GM12878 (cell line): ENCODE results near the gene RNASE7. TPM values are rescaled to one million over a fixed set of nuclear protein-coding genes. Genes with fewer than 3 reads are reported as not detected.

Experiments used
- ATAC-seq: fragments of 200-7000 bp; cut with Tn5 transposase; 3 replicates; pipeline ENCODE4 v1.9.1; 2020; ENCODE audit warnings: mild to moderate bottlenecking, moderate library complexity
- BruUV-seq: library from RNA; stranded (reverse); fragments of 400-500 nt; replicated peaks from 2 replicates; lab custom pipeline; 2021; lab: Mats Ljungman, UMichigan
- CTCF ChIA-PET: fragments of 300-600 bp; sonication (Branson Sonifier 250); formaldehyde crosslinking; extraction: SDS; loops from one replicate; lab custom pipeline; 2021; ENCODE audit warnings: inconsistent platforms; lab: Yijun Ruan, JAX
- POLR2A ChIA-PET: fragments of 350-600 bp; formaldehyde crosslinking; extraction: SDS; loops from one replicate; lab custom pipeline; 2021; ENCODE audit warnings: inconsistent platforms; lab: Charles Lee
- RAD21 ChIA-PET: fragments of 300-600 bp; sonication (Branson Sonifier 250); formaldehyde crosslinking; loops from one replicate; lab custom pipeline; 2023; ENCODE audit warnings: antibody characterized with exemption; ENCODE audit not compliant: unreplicated experiment; lab: Charles Lee
- SMC1A ChIA-PET: fragments of 300-600 bp; sonication (Branson Sonifier 250); formaldehyde crosslinking; loops from one replicate; lab custom pipeline; 2023; ENCODE audit not compliant: unreplicated experiment, uncharacterized antibody; lab: Charles Lee
- DNase-seq: peaks from one replicate; pipeline ENCODE4 v3.0.0-alpha.2; 2011; ENCODE audit warnings: low read depth, low spot score
- FAIRE-seq: peaks from 3 replicates; lab custom pipeline; 2011; peaks lifted over from hg19 to GRCh38; lab: Jason Lieb, UNC
- H2AFZ ChIP-seq: 2 replicates; pipeline ENCODE4 v1.6.0; 2011; ENCODE audit warnings: low read depth, low read length, control low read depth; ENCODE audit not compliant: control insufficient read depth
- H3K27ac ChIP-seq: 2 replicates; pipeline ENCODE4 v1.5.1; 2011; ENCODE audit warnings: control low read depth; ENCODE audit not compliant: control insufficient read depth, insufficient read depth
- H3K27me3 ChIP-seq, 2 experiments: replicated peaks in 1 of 2; 2 replicates each; pipeline versions ENCODE4 v1.6.0 to v1.6.1; 2011; ENCODE audit warnings: low read length in 1 of 2; ENCODE audit not compliant: control insufficient read depth in 2 of 2, insufficient read depth in 2 of 2
- H3K36me3 ChIP-seq, 2 experiments: 2 replicates each; pipeline ENCODE4 v1.5.1; 2011; ENCODE audit warnings: low read length in 1 of 2; ENCODE audit not compliant: control insufficient read depth in 2 of 2, insufficient read depth in 2 of 2
- H3K4me1 ChIP-seq: 2 replicates; pipeline ENCODE4 v1.6.1; 2011; ENCODE audit warnings: mild to moderate bottlenecking, low read length, moderate library complexity, mixed read lengths; ENCODE audit not compliant: control insufficient read depth, insufficient read depth
- H3K4me2 ChIP-seq: 2 replicates; pipeline ENCODE4 v1.6.0; 2011; ENCODE audit warnings: control low read depth; ENCODE audit not compliant: control insufficient read depth, insufficient read depth
- H3K4me3 ChIP-seq: fragments of 200-600 bp; sonication (generic); 2 replicates; pipeline ENCODE4 v1.5.1; 2016
- H3K79me2 ChIP-seq: 2 replicates; pipeline ENCODE4 v1.6.0; 2011; ENCODE audit warnings: low read length; ENCODE audit not compliant: control insufficient read depth, insufficient read depth
- H3K9ac ChIP-seq: 2 replicates; pipeline ENCODE4 v1.8.0; 2011; ENCODE audit warnings: low read length, control low read depth, mixed read lengths; ENCODE audit not compliant: control insufficient read depth, insufficient read depth
- H3K9me3 ChIP-seq: replicated peaks from 3 replicates; pipeline ENCODE4 v1.5.1; 2011; ENCODE audit warnings: mild to moderate bottlenecking, low read length; ENCODE audit not compliant: control insufficient read depth, insufficient read depth
- H4K20me1 ChIP-seq: 2 replicates; pipeline ENCODE4 v1.6.0; 2011; ENCODE audit not compliant: control insufficient read depth, insufficient read depth
- ASH2L ChIP-seq: fragments of 300-600, 200-600 bp; sonication (generic); IDR thresholded peaks from 2 replicates; pipeline ENCODE4 v1.6.1; 2017; ENCODE audit warnings: low read depth, mild to moderate bottlenecking, borderline replicate concordance
- ETV6 ChIP-seq, 2 experiments: fragments of 450-650 bp in 1 of 2; IDR thresholded peaks in 1 of 2; conservative IDR thresholded peaks in 1 of 2; 2 replicates each; pipeline ENCODE4 v1.6.1; 2014; ENCODE audit warnings: antibody characterized with exemption in 1 of 2, borderline replicate concordance in 1 of 2, low read depth in 1 of 2, mild to moderate bottlenecking in 1 of 2, moderate library complexity in 1 of 2
- GABPA ChIP-seq: IDR thresholded peaks from 2 replicates; pipeline ENCODE4 v1.6.1; 2014; ENCODE audit warnings: antibody characterized with exemption, low read depth, mild to moderate bottlenecking, inconsistent platforms
- IKZF1 ChIP-seq: fragments of 450-650 bp; conservative IDR thresholded peaks from 2 replicates; pipeline ENCODE4 v1.6.1; 2017; ENCODE audit warnings: antibody characterized with exemption, mild to moderate bottlenecking
- IKZF2 ChIP-seq, 2 experiments: fragments of 450-650 bp; IDR thresholded peaks; 2 replicates each; pipeline ENCODE4 v1.6.1; 2017; ENCODE audit warnings: mild to moderate bottlenecking in 2 of 2, moderate library complexity in 2 of 2
- IRF3 ChIP-seq: fragments of 450-650 bp; IDR thresholded peaks from 2 replicates; pipeline ENCODE4 v1.6.1; 2014; ENCODE audit warnings: mild to moderate bottlenecking
- KAT2A ChIP-seq: conservative IDR thresholded peaks from 2 replicates; pipeline ENCODE4 v1.6.1; 2011; ENCODE audit warnings: low read depth, low read length; ENCODE audit not compliant: control insufficient read depth
- NR2F1 ChIP-seq: fragments of 450-650 bp; conservative IDR thresholded peaks from 2 replicates; pipeline ENCODE4 v1.6.1; 2017; ENCODE audit warnings: mild to moderate bottlenecking
- PAX8 ChIP-seq: fragments of 450-650 bp; IDR thresholded peaks from 2 replicates; pipeline ENCODE4 v1.6.1; 2017; ENCODE audit warnings: mild to moderate bottlenecking, moderate library complexity
- PML ChIP-seq: IDR thresholded peaks from 2 replicates; pipeline ENCODE4 v1.6.1; 2012; ENCODE audit warnings: low read length, inconsistent platforms
- RAD21 ChIP-seq: IDR thresholded peaks from 2 replicates; pipeline ENCODE4 v1.6.1; 2011; ENCODE audit warnings: mild to moderate bottlenecking, low read depth, low read length, moderate library complexity; ENCODE audit not compliant: insufficient read depth
- RAD51 ChIP-seq: fragments of 450-650 bp; IDR thresholded peaks from 2 replicates; pipeline ENCODE4 v1.6.1; 2016; ENCODE audit warnings: moderate library complexity, mild to moderate bottlenecking, inconsistent platforms
- SRF ChIP-seq, 2 experiments: IDR thresholded peaks; 2 replicates each; pipeline ENCODE4 v1.6.1; 2011; ENCODE audit warnings: low read depth in 2 of 2, low read length in 2 of 2, mild to moderate bottlenecking in 1 of 2, moderate library complexity in 1 of 2
- TARDBP ChIP-seq: IDR thresholded peaks from 2 replicates; pipeline ENCODE4 v1.6.1; 2016; ENCODE audit warnings: borderline replicate concordance
- TCF12 ChIP-seq: IDR thresholded peaks from 2 replicates; pipeline ENCODE4 v1.6.1; 2011; ENCODE audit warnings: low read depth, mild to moderate bottlenecking, low read length
- USF1 ChIP-seq: IDR thresholded peaks from 2 replicates; pipeline ENCODE4 v1.6.1; 2011; ENCODE audit warnings: borderline replicate concordance, low read depth, mild to moderate bottlenecking, moderate library complexity, mixed read lengths, low read length; ENCODE audit not compliant: insufficient read depth; ENCODE audit errors: extremely low read length
- YBX1 ChIP-seq: fragments of 450-650 bp; IDR thresholded peaks from 2 replicates; pipeline ENCODE4 v1.6.1; 2016; ENCODE audit warnings: antibody characterized with exemption
- ZBTB4 ChIP-seq: fragments of 450-650 bp; formaldehyde crosslinking; IDR thresholded peaks from 2 replicates; pipeline ENCODE4 v1.4.0; 2022; ENCODE audit warnings: mild to moderate bottlenecking, moderate library complexity
- WGBS: methylation state at CpG from one replicate; pipeline ENCODE4 v1.1.6; 2016; ENCODE audit warnings: low lambda C conversion rate; ENCODE audit not compliant: insufficient replicate concordance, insufficient coverage; ENCODE audit errors: missing lambda C conversion rate; 5-methylcytosine and 5-hydroxymethylcytosine counted together
- in situ Hi-C: fragments of 300-500 bp; cut with MboI; formaldehyde crosslinking; loops from 9 replicates; pipeline ENCODE4 v1.14.3; 2018; ENCODE audit warnings: mixed read lengths
- intact Hi-C: fragments of 100-400 bp; cut with micrococcal nuclease; formaldehyde crosslinking; loops from one replicate; pipeline ENCODE4 v1.14.2; 2022; ENCODE audit not compliant: unreplicated experiment
- polyA plus RNA-seq, 11 experiments: library from polyadenylated mRNA; depleted of rRNA in 4 of 11; unstranded in 6 of 11; stranded (reverse) in 5 of 11; fragments of >200 nt; fragmentation: Nextera tagmentation in 4 of 11; fragmentation: Illumina TruSeq in 1 of 11; extraction: Ambion mirVana in 4 of 11; extraction: Trizol in 1 of 11; gene quantifications; 1 replicate in 1 of 11; 2 replicates in 10 of 11; pipeline versions ENCODE4 v1.2.1 to v1.2.3, GENCODE V29; 2011 to 2016; ENCODE audit warnings: inconsistent platforms in 2 of 11, missing spikeins in 2 of 11, low read depth in 1 of 11
- total RNA-seq, 4 experiments: library from RNA; depleted of rRNA in 3 of 4; stranded (reverse); fragments of >200 nt in 3 of 4; fragmentation: Illumina TruSeq in 1 of 4; extraction: Trizol in 1 of 4; gene quantifications; 2 replicates each; pipeline versions ENCODE4 v1.2.1 to v1.2.3, GENCODE V29; 2013 to 2021

RNASE7 gene
- total and polyA plus RNA-seq, 10 of the 15 experiments (the other 5 are each of a cell fraction or from before 2014, with no cell fraction given): not detected

- CTCF ChIA-PET: interaction anchor here (1.4 to 1.9 kb wide), 2 partner anchors 8 to 70 kb away, joined by 3 to 6 read pairs; no protein-coding TSS in a partner anchor
- no peaks in the 10 kb centered on the region for H3K36me3 ChIP-seq
- RAD21 ChIA-PET: interaction anchor here (1.4 kb wide), 1 partner anchor 82 kb away, joined by 3 read pairs; no protein-coding TSS in a partner anchor
- no peak for ATAC-seq
- BruUV-seq: no TSS peak
- no peak for FAIRE-seq
- WGBS: 27% methylated on average over 5 of the region's 5 CpGs
- H3K4me2 ChIP-seq: no peak overlapping the region
- in situ Hi-C loops: no loop called here
- DNase-seq: no peak
- H3K4me3 ChIP-seq: no peak overlapping the region
- no peak overlapping the region for H2AFZ ChIP-seq
- no peak overlapping the region for H3K9ac ChIP-seq
- H3K27ac ChIP-seq: no peak overlapping the region
- POLR2A ChIA-PET: no interaction called here
- H3K79me2 ChIP-seq: no peaks in the 10 kb centered on the region
- no peaks in the 10 kb centered on the region for H4K20me1 ChIP-seq
- SMC1A ChIA-PET: interaction anchor here (1.3 kb wide), 1 partner anchor 8 kb away, joined by 4 read pairs; no protein-coding TSS in a partner anchor
- no peaks in the 10 kb centered on the region for H3K9me3 ChIP-seq
- peaks cover 4% of the 10 kb centered on the region; the same call in 1 of the 2 replicates for H3K4me1 ChIP-seq
- peaks cover 15 to 21% of the 10 kb centered on the region in 2 experiments for H3K27me3 ChIP-seq
- TF ChIP-seq YBX1 (no peak), SRF (IDR thresholded peaks at IDR 0.05; ENCODE audit: low read depth in 2 of 2, low read length in 2 of 2) (no peak), IKZF2 (IDR thresholded peaks at IDR 0.05) (no peak), PAX8 (no peak), IKZF1 (no peak), RAD51 (no peak), USF1 (no peak), ZBTB4 (CRISPR knock-in tag) (no peak), KAT2A (no peak), TARDBP (no peak), RAD21 (no peak), IRF3 (no peak), TCF12 (no peak), NR2F1 (no peak), ASH2L (no peak), GABPA (no peak), PML (no peak), ETV6 (conservative IDR thresholded peaks at IDR 0.05 in 1 of 2, IDR thresholded peaks at IDR 0.05 in 1 of 2; ENCODE audit: borderline replicate concordance in 1 of 2, low read depth in 1 of 2) (no peak)
- intact Hi-C loops: no loop called here
Observed at GRCh38 chr14:21022686-21023085, 19.5 kb upstream of the RNASE7 start.
